Endothelial cell of umbilical vein (primary cell): Measurements from ENCODE around the gene SLC22A23.

Experiments used
- EZH2 ChIP-seq: IDR thresholded peaks from 2 replicates; pipeline ENCODE4 v1.6.1; 2012; ENCODE audit warnings: borderline replicate concordance, low read depth, mild to moderate bottlenecking, moderate library complexity, low read length, inconsistent platforms; ENCODE audit not compliant: severe bottlenecking
- FOS ChIP-seq: IDR thresholded peaks from 2 replicates; pipeline ENCODE4 v1.6.1; 2011; ENCODE audit warnings: mild to moderate bottlenecking, low read length, moderate library complexity, borderline replicate concordance; ENCODE audit not compliant: insufficient read depth
- JUN ChIP-seq: IDR thresholded peaks from 2 replicates; pipeline ENCODE4 v1.6.1; 2011; ENCODE audit warnings: borderline replicate concordance, low read depth; ENCODE audit not compliant: insufficient read length, insufficient read depth
- MAX ChIP-seq: IDR thresholded peaks from 2 replicates; pipeline ENCODE4 v1.6.1; 2011; ENCODE audit not compliant: insufficient read depth, insufficient read length
- MYC ChIP-seq: IDR thresholded peaks from one replicate; pipeline ENCODE4 v1.6.1; 2011; ENCODE audit warnings: mild to moderate bottlenecking, low read depth, low read length
- POLR2A ChIP-seq: IDR thresholded peaks from 2 replicates; pipeline ENCODE4 v1.6.1; 2012; ENCODE audit warnings: low read depth, mild to moderate bottlenecking, control low read depth, low read length
- POLR2AphosphoS5 ChIP-seq: IDR thresholded peaks from 2 replicates; pipeline ENCODE4 v1.6.1; 2012; ENCODE audit warnings: low read depth, mild to moderate bottlenecking, control low read depth, low read length, moderate library complexity; ENCODE audit not compliant: insufficient read depth
- TF ChIP-seq, protein P1 (sequence below), 2 donors: IDR thresholded peaks; 1 replicate in 1 of 2; 2 replicates in 1 of 2; pipeline ENCODE4 v1.5.1; 2011; ENCODE audit warnings: low read length in 2 of 2, mild to moderate bottlenecking in 2 of 2, moderate library complexity in 2 of 2, control low read depth in 1 of 2, inconsistent platforms in 1 of 2, low read depth in 1 of 2; ENCODE audit not compliant: insufficient read depth in 1 of 2; ENCODE audit errors: extremely low read depth in 1 of 2

DNA sequence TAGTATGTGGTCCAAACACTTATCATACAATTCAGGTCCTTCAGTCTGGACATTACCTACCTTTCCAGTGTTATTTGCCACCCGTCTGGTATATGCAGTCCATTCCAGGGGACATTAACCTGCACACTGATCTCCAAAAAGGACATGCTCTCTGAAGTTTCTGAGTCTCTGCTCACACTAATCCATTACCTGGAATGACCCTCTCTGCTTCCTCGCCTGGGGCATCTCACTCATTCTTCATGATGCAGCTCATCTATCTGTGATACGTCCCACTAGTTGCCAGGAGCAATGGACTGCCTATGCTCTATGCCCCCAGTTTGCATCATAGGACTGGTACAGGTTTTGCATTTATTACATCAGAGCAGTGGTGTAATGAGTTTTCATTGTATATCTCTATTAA lies 223.5 kb downstream of the SLC22A23 start:
- TF ChIP-seq EZH2 (no peak), MAX (no peak), JUN (no peak), POLR2A (no peak), POLR2AphosphoS5 (no peak), MYC (no peak), FOS (no peak)
- TF ChIP-seq, protein P1, sequence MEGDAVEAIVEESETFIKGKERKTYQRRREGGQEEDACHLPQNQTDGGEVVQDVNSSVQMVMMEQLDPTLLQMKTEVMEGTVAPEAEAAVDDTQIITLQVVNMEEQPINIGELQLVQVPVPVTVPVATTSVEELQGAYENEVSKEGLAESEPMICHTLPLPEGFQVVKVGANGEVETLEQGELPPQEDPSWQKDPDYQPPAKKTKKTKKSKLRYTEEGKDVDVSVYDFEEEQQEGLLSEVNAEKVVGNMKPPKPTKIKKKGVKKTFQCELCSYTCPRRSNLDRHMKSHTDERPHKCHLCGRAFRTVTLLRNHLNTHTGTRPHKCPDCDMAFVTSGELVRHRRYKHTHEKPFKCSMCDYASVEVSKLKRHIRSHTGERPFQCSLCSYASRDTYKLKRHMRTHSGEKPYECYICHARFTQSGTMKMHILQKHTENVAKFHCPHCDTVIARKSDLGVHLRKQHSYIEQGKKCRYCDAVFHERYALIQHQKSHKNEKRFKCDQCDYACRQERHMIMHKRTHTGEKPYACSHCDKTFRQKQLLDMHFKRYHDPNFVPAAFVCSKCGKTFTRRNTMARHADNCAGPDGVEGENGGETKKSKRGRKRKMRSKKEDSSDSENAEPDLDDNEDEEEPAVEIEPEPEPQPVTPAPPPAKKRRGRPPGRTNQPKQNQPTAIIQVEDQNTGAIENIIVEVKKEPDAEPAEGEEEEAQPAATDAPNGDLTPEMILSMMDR (IDR thresholded peaks at IDR 0.05; ENCODE audit: extremely low read depth in 1 of 2, insufficient read depth in 1 of 2, low read depth in 1 of 2, low read length in 2 of 2) = no peak
